ENCODE data around the gene OSM.

DNA sequence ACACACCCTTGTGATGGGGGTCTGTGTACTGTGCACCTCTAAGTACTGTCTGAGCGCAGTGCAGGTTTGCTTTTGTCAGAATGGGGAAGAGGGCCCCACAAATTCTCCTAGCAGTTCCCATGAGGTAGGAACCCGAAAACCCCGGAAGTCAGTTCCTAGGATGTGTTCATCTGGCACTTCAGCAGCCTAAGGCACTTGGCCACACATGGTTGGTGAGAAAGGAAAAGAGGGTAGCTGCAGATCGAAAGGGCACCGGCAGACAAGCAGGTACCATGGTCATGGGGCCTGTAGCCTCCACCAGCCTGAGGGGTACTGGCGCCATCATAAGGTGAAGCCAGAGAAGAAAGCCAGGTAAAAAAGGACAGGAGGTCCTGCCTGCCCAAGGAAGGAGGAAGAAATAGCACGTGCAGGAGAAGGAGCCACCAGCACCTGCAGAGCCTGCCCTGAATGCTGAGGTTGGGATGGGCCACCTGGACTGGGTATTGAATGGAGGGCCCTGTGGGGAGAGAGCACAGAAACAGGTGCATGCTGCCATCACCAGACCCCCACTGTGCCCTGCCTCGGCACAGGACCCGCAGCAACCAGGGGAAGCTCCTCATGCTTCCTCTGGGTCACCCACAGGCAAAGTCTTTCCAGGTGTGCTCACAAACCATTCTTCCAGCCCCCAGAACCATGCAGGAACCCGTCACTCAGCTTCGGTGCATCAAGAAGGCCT is 30.8 kb upstream of the OSM start:
- TF ChIP-seq POLR2A (IDR thresholded peaks at IDR 0.05) = no peak
- TF ChIP-seq, protein P1, sequence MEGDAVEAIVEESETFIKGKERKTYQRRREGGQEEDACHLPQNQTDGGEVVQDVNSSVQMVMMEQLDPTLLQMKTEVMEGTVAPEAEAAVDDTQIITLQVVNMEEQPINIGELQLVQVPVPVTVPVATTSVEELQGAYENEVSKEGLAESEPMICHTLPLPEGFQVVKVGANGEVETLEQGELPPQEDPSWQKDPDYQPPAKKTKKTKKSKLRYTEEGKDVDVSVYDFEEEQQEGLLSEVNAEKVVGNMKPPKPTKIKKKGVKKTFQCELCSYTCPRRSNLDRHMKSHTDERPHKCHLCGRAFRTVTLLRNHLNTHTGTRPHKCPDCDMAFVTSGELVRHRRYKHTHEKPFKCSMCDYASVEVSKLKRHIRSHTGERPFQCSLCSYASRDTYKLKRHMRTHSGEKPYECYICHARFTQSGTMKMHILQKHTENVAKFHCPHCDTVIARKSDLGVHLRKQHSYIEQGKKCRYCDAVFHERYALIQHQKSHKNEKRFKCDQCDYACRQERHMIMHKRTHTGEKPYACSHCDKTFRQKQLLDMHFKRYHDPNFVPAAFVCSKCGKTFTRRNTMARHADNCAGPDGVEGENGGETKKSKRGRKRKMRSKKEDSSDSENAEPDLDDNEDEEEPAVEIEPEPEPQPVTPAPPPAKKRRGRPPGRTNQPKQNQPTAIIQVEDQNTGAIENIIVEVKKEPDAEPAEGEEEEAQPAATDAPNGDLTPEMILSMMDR (IDR thresholded peaks at IDR 0.05) = no peak
